Trophoblast cell (in vitro differentiated cells and primary cell): ENCODE data around the gene PPP1R13B.
"Not testable (repeated sequence)": the region's sequence is repeated elsewhere in the genome, so short reads cannot be mapped to it uniquely, and the experiment has no call there.

Experiments used
- DNase-seq, 2 donors: peaks; one replicate each; pipeline ENCODE4 v3.0.0-alpha.2; 2016
- H2AFZ ChIP-seq: 2 replicates; pipeline ENCODE4 v1.6.1; 2013; ENCODE audit warnings: low read length, moderate library complexity, mild to moderate bottlenecking; ENCODE audit not compliant: insufficient read depth, poor library complexity
- H2AK5ac ChIP-seq: 2 replicates; pipeline ENCODE4 v1.6.1; 2013; ENCODE audit warnings: mild to moderate bottlenecking, low read length
- H2BK120ac ChIP-seq: 2 replicates; pipeline ENCODE4 v1.6.1; 2013; ENCODE audit warnings: low read length, mild to moderate bottlenecking, moderate library complexity; ENCODE audit not compliant: insufficient read depth, poor library complexity
- H2BK12ac ChIP-seq: 2 replicates; pipeline ENCODE4 v1.6.1; 2013; ENCODE audit warnings: mild to moderate bottlenecking, low read length, moderate library complexity
- H2BK5ac ChIP-seq: 2 replicates; pipeline ENCODE4 v1.6.1; 2013; ENCODE audit warnings: low read length, low read depth, moderate library complexity, mild to moderate bottlenecking; ENCODE audit not compliant: poor library complexity
- H3K14ac ChIP-seq: 2 replicates; pipeline ENCODE4 v1.6.1; 2013; ENCODE audit warnings: mild to moderate bottlenecking, low read length
- H3K18ac ChIP-seq: 2 replicates; pipeline ENCODE4 v1.6.1; 2013; ENCODE audit warnings: mild to moderate bottlenecking, low read length
- H3K23ac ChIP-seq: 2 replicates; pipeline ENCODE4 v1.6.1; 2013; ENCODE audit warnings: low read length
- H3K27ac ChIP-seq: 2 replicates; pipeline ENCODE4 v1.5.1; 2013; ENCODE audit warnings: low read depth, mild to moderate bottlenecking, inconsistent platforms, low read length, moderate library complexity
- H3K27me3 ChIP-seq: 2 replicates; pipeline ENCODE4 v1.6.1; 2013; ENCODE audit warnings: inconsistent platforms, mild to moderate bottlenecking, low read length, moderate library complexity; ENCODE audit not compliant: insufficient read depth
- H3K36me3 ChIP-seq, 2 experiments: 1 replicate in 1 of 2; 2 replicates in 1 of 2; pipeline ENCODE4 v1.6.1; 2013; ENCODE audit warnings: low read length in 2 of 2, mild to moderate bottlenecking in 2 of 2, moderate library complexity in 1 of 2; ENCODE audit not compliant: insufficient read depth in 2 of 2, control insufficient read depth in 1 of 2
- H3K4ac ChIP-seq: 2 replicates; pipeline ENCODE4 v1.6.1; 2013; ENCODE audit warnings: low read depth, mild to moderate bottlenecking, low read length, moderate library complexity
- H3K4me1 ChIP-seq, 2 experiments: 1 replicate in 1 of 2; 2 replicates in 1 of 2; pipeline ENCODE4 v1.6.1; 2013; ENCODE audit warnings: low read length in 2 of 2, mild to moderate bottlenecking in 2 of 2, moderate library complexity in 1 of 2; ENCODE audit not compliant: insufficient read depth in 2 of 2, control insufficient read depth in 1 of 2
- H3K4me2 ChIP-seq: 2 replicates; pipeline ENCODE4 v1.6.1; 2013; ENCODE audit warnings: inconsistent platforms, mild to moderate bottlenecking, low read length, moderate library complexity
- H3K4me3 ChIP-seq: 2 replicates; pipeline ENCODE4 v1.5.1; 2013; ENCODE audit warnings: mild to moderate bottlenecking, low read depth, low read length, inconsistent platforms
- H3K79me1 ChIP-seq: one replicate; pipeline ENCODE4 v1.6.1; 2013; ENCODE audit warnings: low read length
- H3K79me2 ChIP-seq: 2 replicates; pipeline ENCODE4 v1.6.1; 2013; ENCODE audit warnings: low read length, mild to moderate bottlenecking; ENCODE audit not compliant: control insufficient read depth, insufficient read depth, poor library complexity
- H3K9ac ChIP-seq: 2 replicates; pipeline ENCODE4 v1.6.1; 2013; ENCODE audit warnings: mild to moderate bottlenecking, low read length
- H3K9me3 ChIP-seq: 2 replicates; pipeline ENCODE4 v1.6.1; 2013; ENCODE audit warnings: low read depth, mild to moderate bottlenecking, control low read depth, inconsistent platforms, low read length; ENCODE audit not compliant: insufficient read depth
- H4K12ac ChIP-seq: 2 replicates; pipeline ENCODE4 v1.6.1; 2013; ENCODE audit warnings: low read depth, mild to moderate bottlenecking, low read length, moderate library complexity
- H4K8ac ChIP-seq: 2 replicates; pipeline ENCODE4 v1.6.1; 2013; ENCODE audit warnings: low read depth, mild to moderate bottlenecking, low read length, moderate library complexity
- H4K91ac ChIP-seq: one replicate; pipeline ENCODE4 v1.6.1; 2013; ENCODE audit warnings: low read depth, mild to moderate bottlenecking, low read length, moderate library complexity
- WGBS: extraction: QIAGEN DNeasy Blood & Tissue Kit; methylation state at CpG from one replicate; pipeline ENCODE4 v1.1.7; 2013; ENCODE audit warnings: missing lambda C conversion rate; ENCODE audit not compliant: insufficient read length, insufficient coverage; ENCODE audit errors: extremely low coverage; 5-methylcytosine and 5-hydroxymethylcytosine counted together

The PPP1R13B gene

DNA sequence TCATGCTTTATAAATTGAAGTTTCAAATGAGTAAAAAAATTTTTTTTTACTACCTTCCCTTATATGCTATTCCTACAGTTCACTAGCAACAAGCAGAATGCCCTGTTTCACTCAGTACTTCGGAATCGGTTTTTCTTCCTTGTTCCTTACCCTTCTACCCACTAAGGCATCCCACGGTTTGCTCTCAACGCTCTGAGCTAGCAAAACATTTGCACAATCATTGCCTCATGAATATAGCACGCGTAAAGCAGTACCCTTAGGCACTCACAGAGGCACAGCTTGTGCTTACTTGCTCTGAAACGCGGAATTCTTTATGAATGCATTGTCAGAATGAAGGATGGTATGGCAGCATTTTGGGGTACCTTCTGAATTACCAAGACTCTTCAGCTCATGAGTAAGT lies 45.0 kb downstream of the PPP1R13B start:
- Histone ChIP-seq H2AFZ (no peak overlapping the region), H3K9me3 (no peaks in the 10 kb centered on the region), H3K4ac (no peak overlapping the region), H3K18ac (no peak overlapping the region), H3K36me3 (no peaks in the 10 kb centered on the region), H3K9ac (no peak overlapping the region), H3K4me2 (no peak overlapping the region), H3K79me2 (no peaks in the 10 kb centered on the region), H3K4me3 (no peak overlapping the region), H4K8ac (no peak overlapping the region), H2AK5ac (no peak overlapping the region), H3K4me1 (no peaks in the 10 kb centered on the region), H2BK5ac (no peak overlapping the region), H3K27ac (no peak overlapping the region), H3K14ac (no peak overlapping the region), H4K91ac (no peak overlapping the region), H2BK120ac (no peak overlapping the region), H2BK12ac (no peak overlapping the region), H3K27me3 (no peaks in the 10 kb centered on the region), H3K23ac (peak overlapping the region; percentile 78), H4K12ac (no peak overlapping the region), H3K79me1 (no peaks in the 10 kb centered on the region)
- DNase-seq, result peak; percentile 41 to 66
- WGBS, result no CpG with 5 or more reads among the region's 8 CpGs

DNA sequence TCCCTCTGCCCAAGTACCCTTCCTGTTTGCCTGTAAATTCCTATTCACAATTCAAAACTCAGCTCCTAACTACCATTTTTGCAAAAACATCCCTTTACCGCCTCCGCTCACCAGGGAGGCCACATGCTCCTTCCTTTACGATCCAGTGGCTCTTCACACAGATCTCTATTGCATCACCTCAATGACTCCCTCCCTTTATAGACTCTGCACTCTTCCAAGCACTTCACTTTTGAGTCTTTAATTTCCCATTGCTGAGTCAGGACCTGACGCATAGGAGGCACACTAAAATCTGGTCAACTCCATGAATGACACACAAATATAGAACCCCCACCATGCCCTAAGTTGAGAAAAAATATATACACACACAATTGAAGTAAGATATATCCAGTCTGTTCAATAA lies 45.9 kb downstream of the PPP1R13B start:
- no peak for DNase-seq
- Histone ChIP-seq H3K4me1 (no peaks in the 10 kb centered on the region), H2AK5ac (no peak overlapping the region), H2AFZ (no peak overlapping the region), H3K4me3 (no peak overlapping the region), H4K8ac (no peak overlapping the region), H2BK120ac (no peak overlapping the region), H3K79me2 (no peaks in the 10 kb centered on the region), H3K4me2 (no peak overlapping the region), H3K36me3 (peaks cover 0 to 3% of the 10 kb centered on the region in 2 experiments), H3K18ac (no peak overlapping the region), H3K4ac (no peak overlapping the region), H3K27ac (no peak overlapping the region), H2BK5ac (no peak overlapping the region), H3K9me3 (no peaks in the 10 kb centered on the region), H4K12ac (no peak overlapping the region), H3K14ac (no peak overlapping the region), H3K79me1 (no peaks in the 10 kb centered on the region), H3K27me3 (no peaks in the 10 kb centered on the region), H2BK12ac (no peak overlapping the region), H3K9ac (no peak overlapping the region), H3K23ac (no peak overlapping the region), H4K91ac (no peak overlapping the region)
- no CpG with 5 or more reads among the region's 4 CpGs for WGBS

DNA sequence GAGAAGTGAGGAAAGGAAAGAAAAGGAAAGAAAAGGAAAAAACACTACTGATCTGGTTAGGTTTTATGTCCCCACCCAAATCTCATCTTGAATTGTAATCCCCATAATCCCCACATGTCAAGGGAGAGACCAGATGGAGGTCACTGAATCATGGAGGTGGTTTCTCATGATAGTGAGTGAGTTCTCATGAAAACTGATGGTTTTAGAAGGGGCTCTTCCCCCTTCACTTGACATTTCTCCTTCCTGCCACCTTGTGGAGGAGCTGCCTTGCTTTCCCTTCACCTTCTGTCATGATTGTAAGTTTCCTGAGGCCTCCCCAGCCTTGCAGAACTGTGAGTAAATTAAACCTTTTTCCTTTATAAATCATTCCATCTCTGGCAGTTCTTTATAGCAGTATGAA lies 54.2 kb downstream of the PPP1R13B start:
- H2BK120ac ChIP-seq, H3K27me3 ChIP-seq, H3K14ac ChIP-seq, H3K4ac ChIP-seq, H3K79me1 ChIP-seq, H4K91ac ChIP-seq, H3K36me3 ChIP-seq, H2BK12ac ChIP-seq, H3K23ac ChIP-seq, H3K79me2 ChIP-seq, H2AFZ ChIP-seq, H3K4me2 ChIP-seq, DNase-seq, H2BK5ac ChIP-seq, H3K27ac ChIP-seq, H4K12ac ChIP-seq, H3K4me3 ChIP-seq, H3K4me1 ChIP-seq, H3K9me3 ChIP-seq, H3K9ac ChIP-seq, H2AK5ac ChIP-seq, H3K18ac ChIP-seq, H4K8ac ChIP-seq: not testable (repeated sequence)

DNA sequence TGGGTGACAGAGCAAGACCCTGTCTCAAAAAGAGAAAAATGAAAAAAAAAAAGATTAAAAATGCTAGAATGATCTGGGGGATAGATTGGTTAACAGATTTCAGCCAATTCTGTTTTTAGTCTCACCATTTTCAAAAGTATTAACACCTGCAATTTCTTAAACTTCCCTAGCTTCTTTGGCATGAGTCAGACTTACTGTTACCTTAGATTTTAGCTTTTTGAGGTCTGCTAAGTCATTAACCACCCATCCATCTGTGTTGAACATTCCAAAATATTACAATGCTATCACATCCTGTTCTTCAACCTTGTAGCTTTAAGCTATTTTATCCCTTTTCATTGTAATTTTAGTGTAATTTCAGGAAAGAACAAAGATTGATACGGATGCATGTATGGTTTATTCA lies 59.3 kb downstream of the PPP1R13B start:
- no peak overlapping the region for H3K4me2 ChIP-seq
- H3K27me3 ChIP-seq, result no peaks in the 10 kb centered on the region
- H2BK5ac ChIP-seq, result no peak overlapping the region
- no peak overlapping the region for H3K4ac ChIP-seq
- H2BK12ac ChIP-seq, result no peak overlapping the region
- no peak overlapping the region for H3K18ac ChIP-seq
- H4K12ac ChIP-seq, result no peak overlapping the region
- H3K79me1 ChIP-seq, result no peaks in the 10 kb centered on the region
- H4K8ac ChIP-seq, result no peak overlapping the region
- H4K91ac ChIP-seq, result no peak overlapping the region
- no peak overlapping the region for H3K27ac ChIP-seq
- H3K36me3 ChIP-seq, result no peaks in the 10 kb centered on the region
- H3K23ac ChIP-seq, result no peak overlapping the region
- H2AFZ ChIP-seq, result no peak overlapping the region
- no peaks in the 10 kb centered on the region for H3K79me2 ChIP-seq
- H3K9ac ChIP-seq, result no peak overlapping the region
- DNase-seq, result no peak
- no peaks in the 10 kb centered on the region for H3K4me1 ChIP-seq
- WGBS, result no CpG with 5 or more reads among the region's 1 CpG
- no peak overlapping the region for H3K4me3 ChIP-seq
- no peak overlapping the region for H3K14ac ChIP-seq
- no peaks in the 10 kb centered on the region for H3K9me3 ChIP-seq
- H2AK5ac ChIP-seq, result no peak overlapping the region
- no peak overlapping the region for H2BK120ac ChIP-seq

DNA sequence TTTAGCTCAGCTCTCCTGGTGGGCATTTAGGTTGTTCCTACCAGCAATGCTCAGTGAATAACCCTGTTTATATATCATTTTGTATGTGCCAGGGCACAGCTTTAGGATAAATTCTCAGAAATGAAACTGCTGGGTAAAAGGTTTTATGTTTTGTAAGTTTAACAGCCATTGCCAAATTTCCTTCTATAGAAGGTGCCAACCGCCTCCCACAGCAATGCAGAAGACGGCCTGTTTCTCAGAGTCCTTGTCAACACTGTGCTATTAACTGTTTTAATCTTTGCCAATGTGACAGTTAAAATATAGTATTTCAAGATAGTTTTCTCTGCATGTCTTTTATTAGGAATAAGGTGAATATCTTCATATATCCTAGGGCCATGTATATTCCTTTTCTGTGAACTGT lies 65.0 kb downstream of the PPP1R13B start:
- Histone ChIP-seq H4K12ac (no peak overlapping the region), H2BK5ac (no peak overlapping the region), H3K9me3 (no peaks in the 10 kb centered on the region), H4K91ac (no peak overlapping the region), H3K14ac (no peak overlapping the region), H3K4me3 (no peak overlapping the region), H2BK120ac (no peak overlapping the region), H3K4me1 (no peaks in the 10 kb centered on the region), H4K8ac (no peak overlapping the region), H2AK5ac (no peak overlapping the region), H3K79me2 (no peaks in the 10 kb centered on the region), H3K79me1 (no peaks in the 10 kb centered on the region), H3K23ac (no peak overlapping the region), H3K27me3 (no peaks in the 10 kb centered on the region), H3K18ac (no peak overlapping the region), H3K4ac (no peak overlapping the region), H3K36me3 (no peaks in the 10 kb centered on the region), H2BK12ac (no peak overlapping the region), H3K4me2 (no peak overlapping the region), H3K27ac (no peak overlapping the region), H2AFZ (no peak overlapping the region), H3K9ac (no peak overlapping the region)
- no CpG with 5 or more reads among the region's 2 CpGs for WGBS
- DNase-seq, result no peak
